Stimulated activated CD8-positive, alpha-beta memory T cell treated with anti-CD3 and anti-CD28 coated beads, Interleukin-7, amount 100 ng/mL, for 4 hours (primary cell): Measurements from ENCODE around the gene FBH1.
"Not testable (repeated sequence)": the region's sequence is repeated elsewhere in the genome, so short reads cannot be mapped to it uniquely, and the experiment has no call there.

ENCODE experiments used
- DNase-seq, 2 donors: peaks; one replicate each; pipeline ENCODE4 v3.0.0-alpha.2; 2020; ENCODE audit warnings: low read depth in 2 of 2

The FBH1 gene

GRCh38 chr10:5876181-5876768, 13.8 kb upstream of the FBH1 start:
- no peak for DNase-seq

- DNase-seq = not testable (repeated sequence)
These were observed 13.0 kb upstream of the FBH1 start for GRCh38 chr10:5877041-5877440.

GRCh38 chr10:5882961-5883360, 7.1 kb upstream of the FBH1 start:
- no peak for DNase-seq

GRCh38 chr10:5885619-5886018, 4.4 kb upstream of the FBH1 start:
- DNase-seq = no peak

- no peak for DNase-seq
These were observed 3.0 kb upstream of the FBH1 start for GRCh38 chr10:5887029-5887428.

- no peak for DNase-seq
These were observed 2.4 kb upstream of the FBH1 start for GRCh38 chr10:5887641-5888040.

GRCh38 chr10:5888351-5888750, 1.7 kb upstream of the FBH1 start:
- DNase-seq = no peak

- DNase-seq = peak in 1 of 2 donors; percentile 25
These were observed 1.0 kb upstream of the FBH1 start for GRCh38 chr10:5888843-5889623.

- DNase-seq = peak in 1 of 2 donors; percentile 3
These were observed 441 bp downstream of the FBH1 start for GRCh38 chr10:5890452-5890915.

- DNase-seq = no peak
These were observed 966 bp downstream of the FBH1 start for GRCh38 chr10:5891009-5891408.

- no peak for DNase-seq
These were observed 2.0 kb downstream of the FBH1 start for GRCh38 chr10:5892007-5892406.

GRCh38 chr10:5893321-5893720, 3.3 kb downstream of the FBH1 start:
- DNase-seq = no peak

GRCh38 chr10:5894403-5894802, 4.4 kb downstream of the FBH1 start:
- DNase-seq = no peak

GRCh38 chr10:5894873-5895272, 4.8 kb downstream of the FBH1 start:
- no peak for DNase-seq

- no peak for DNase-seq
These were observed 5.3 kb downstream of the FBH1 start for GRCh38 chr10:5895365-5895764.

- DNase-seq = no peak
These were observed 5.8 kb downstream of the FBH1 start for GRCh38 chr10:5895804-5896203.

- no peak for DNase-seq
These were observed 6.4 kb downstream of the FBH1 start for GRCh38 chr10:5896208-5897052.

- no peak for DNase-seq
These were observed 7.0 kb downstream of the FBH1 start for GRCh38 chr10:5897053-5897340.

- DNase-seq = no peak
These were observed 7.5 kb downstream of the FBH1 start for GRCh38 chr10:5897504-5897903.

- DNase-seq = no peak
These were observed 8.1 kb downstream of the FBH1 start for GRCh38 chr10:5898163-5898562.

GRCh38 chr10:5900247-5900646, 10.2 kb downstream of the FBH1 start:
- DNase-seq = no peak

GRCh38 chr10:5902511-5903274, 12.7 kb downstream of the FBH1 start:
- no peak for DNase-seq
